ENCODE results near the gene SLC15A5. TPM values are rescaled to one million over a fixed set of nuclear protein-coding genes. Genes with fewer than 3 reads are reported as not detected.

SLC15A5 gene
- total and polyA plus RNA-seq, 2 of the 4 experiments (the other 2 are of a cell fraction): not detected

GRCh38 chr12:16310934-16311333 is 33.4 kb upstream of the SLC15A5 start:
- no peaks in the 10 kb centered on the region for H3K79me1 ChIP-seq (ENCODE audit: low read depth in 1 of 2, low read length in 2 of 2)
- H3K18ac ChIP-seq (ENCODE audit: low read depth, low read length): no peak overlapping the region
- no peak overlapping the region for H2AK9ac ChIP-seq (replicated peaks; ENCODE audit: low read depth, low read length, poor library complexity)
- peaks cover 1% of the 10 kb centered on the region; the same call in 1 of the 2 replicates for H3K9me3 ChIP-seq (ENCODE audit: control insufficient read depth, insufficient read depth, low read length)
- no peak overlapping the region for H3K4me3 ChIP-seq (ENCODE audit: insufficient read depth, low read depth, low read length)
- H3K23ac ChIP-seq (ENCODE audit: low read depth, low read length): no peak overlapping the region
- BruUV-seq (replicated peaks): no TSS peak
- H2AK5ac ChIP-seq (ENCODE audit: low read depth, low read length): no peak overlapping the region
- ATAC-seq (ENCODE audit: low read depth) (no peak), DNase-seq (no peak)
- no peak overlapping the region for H2BK5ac ChIP-seq (ENCODE audit: low read depth, low read length, poor library complexity, severe bottlenecking)
- no peaks in the 10 kb centered on the region for H3K4me1 ChIP-seq (ENCODE audit: control insufficient read depth, insufficient read depth, low read length)
- H4K8ac ChIP-seq (ENCODE audit: low read depth in 2 of 2, low read length in 2 of 2): no peak overlapping the region
- H4K5ac ChIP-seq (ENCODE audit: low read depth, low read length): no peak overlapping the region
- H3K27ac ChIP-seq (ENCODE audit: insufficient read depth, low read length): no peak overlapping the region
- no peaks in the 10 kb centered on the region for H4K20me1 ChIP-seq (ENCODE audit: insufficient read depth, low read length)
- CTCF ChIA-PET: no interaction called here
- WGBS, 2 experiments (ENCODE audit: extremely low coverage in 2 of 2, insufficient read length in 1 of 2): no CpG with 5 or more reads among the region's 1 CpG
- H3K14ac ChIP-seq (replicated peaks; ENCODE audit: low read depth, low read length): no peak overlapping the region
- H2BK15ac ChIP-seq (ENCODE audit: low read depth, low read length): no peak overlapping the region
- POLR2A ChIA-PET (ENCODE audit: unreplicated experiment): no interaction called here
- no peak overlapping the region for H3K9ac ChIP-seq (ENCODE audit: low read depth, low read length)
- in situ Hi-C loops (cut with MboI; ENCODE audit: low sequenced_read_pairs) (no loop called here), dilution Hi-C loops (cut with HindIII; ENCODE audit: low sequenced_read_pairs, unreplicated experiment) (no loop called here), intact Hi-C loops (cut with micrococcal nuclease) (no loop called here)
- TF ChIP-seq RAD21 (IDR thresholded peaks at IDR 0.05; ENCODE audit: low read length): no peak
- H3K4me2 ChIP-seq (ENCODE audit: low read depth, low read length): no peak overlapping the region
- no peaks in the 10 kb centered on the region for H3K9me1 ChIP-seq (ENCODE audit: insufficient read depth, low read length)
- H3K36me3 ChIP-seq (ENCODE audit: control insufficient read depth, insufficient read depth, low read length): no peaks in the 10 kb centered on the region
- H2BK120ac ChIP-seq (ENCODE audit: low read depth, low read length): no peak overlapping the region
- H3K27me3 ChIP-seq (ENCODE audit: control insufficient read depth, insufficient read depth, low read length): no peaks in the 10 kb centered on the region; the same call in 1 of the 2 replicates
- H4K91ac ChIP-seq (ENCODE audit: insufficient read depth, low read depth, low read length): no peak overlapping the region
- H2BK20ac ChIP-seq (ENCODE audit: low read depth, low read length): no peak overlapping the region
- no peak overlapping the region for H3K56ac ChIP-seq (ENCODE audit: extremely low read depth, insufficient read depth, low read length)
- no peak overlapping the region for H3K4ac ChIP-seq (ENCODE audit: low read depth, low read length)
- H2AFZ ChIP-seq (replicated peaks; ENCODE audit: low read length, poor library complexity): no peak overlapping the region

Measured in IMR-90 (cell line).